Smooth muscle cell (in vitro differentiated cells): ENCODE measurements around the gene RNF166. TPM values are rescaled to one million over a fixed set of nuclear protein-coding genes. Genes with fewer than 3 reads are reported as not detected.

Source experiments
- DNase-seq: peaks from one replicate; lab custom pipeline; 2025; ENCODE audit not compliant: unreplicated experiment; lab: John Stamatoyannopoulos, UW
- H2AFZ ChIP-seq: fragments of 200-600 bp; sonication (generic); 2 replicates; pipeline ENCODE4 v1.6.0; 2016; ENCODE audit warnings: antibody characterized with exemption, low read depth, mild to moderate bottlenecking
- H3F3A ChIP-seq: fragments of 200-600 bp; sonication (generic); 2 replicates; pipeline ENCODE4 v1.6.0; 2017; ENCODE audit warnings: antibody characterized with exemption, low read depth
- H3K27ac ChIP-seq: fragments of 200-600 bp; sonication (generic); 2 replicates; pipeline ENCODE4 v1.5.1; 2016; ENCODE audit warnings: low read depth, mild to moderate bottlenecking
- H3K27me3 ChIP-seq: fragments of 200-600 bp; sonication (generic); 2 replicates; pipeline ENCODE4 v1.6.1; 2016; ENCODE audit warnings: low read depth, mild to moderate bottlenecking
- H3K36me3 ChIP-seq: fragments of 200-600 bp; sonication (generic); 2 replicates; pipeline ENCODE4 v1.5.1; 2016; ENCODE audit warnings: low read depth
- H3K4me1 ChIP-seq: fragments of 200-600 bp; sonication (generic); 2 replicates; pipeline ENCODE4 v1.5.1; 2016; ENCODE audit warnings: low read depth
- H3K4me2 ChIP-seq: fragments of 200-600 bp; sonication (generic); 2 replicates; pipeline ENCODE4 v1.6.0; 2016; ENCODE audit warnings: mild to moderate bottlenecking
- H3K4me3 ChIP-seq: fragments of 200-600 bp; sonication (generic); 2 replicates; pipeline ENCODE4 v1.5.1; 2016; ENCODE audit warnings: mild to moderate bottlenecking
- H3K79me2 ChIP-seq: fragments of 200-600 bp; sonication (generic); 2 replicates; pipeline ENCODE4 v1.6.0; 2016; ENCODE audit warnings: low read depth, mild to moderate bottlenecking
- H3K9ac ChIP-seq: fragments of 200-600 bp; sonication (generic); 2 replicates; pipeline ENCODE4 v1.6.0; 2016; ENCODE audit warnings: low read depth
- H3K9me3 ChIP-seq: fragments of 200-600 bp; sonication (generic); replicated peaks from 2 replicates; pipeline ENCODE4 v1.5.1; 2016; ENCODE audit warnings: low read depth
- H4K20me1 ChIP-seq: fragments of 200-600 bp; sonication (generic); 2 replicates; pipeline ENCODE4 v1.6.0; 2016; ENCODE audit warnings: low read depth
- CTCF ChIP-seq: fragments of 200-600 bp; sonication (generic); IDR thresholded peaks from 2 replicates; pipeline ENCODE4 v1.5.1; 2017; ENCODE audit warnings: borderline replicate concordance, mild to moderate bottlenecking, antibody characterized with exemption; ENCODE audit not compliant: insufficient read depth, poor library complexity, severe bottlenecking
- WGBS: methylation state at CpG from one replicate; pipeline ENCODE4 v1.1.7; 2016; ENCODE audit warnings: low lambda C conversion rate; 5-methylcytosine and 5-hydroxymethylcytosine counted together
- polyA plus RNA-seq: library from polyadenylated mRNA; unstranded; fragments of >200 nt; fragmentation: Nextera tagmentation; extraction: Ambion mirVana; gene quantifications from 2 replicates; pipeline ENCODE4 v1.2.1, GENCODE V29; 2016
- total RNA-seq: library from RNA; depleted of rRNA; stranded (reverse); fragments of >200 nt; gene quantifications from 2 replicates; pipeline ENCODE4 v1.2.3, GENCODE V29; 2014

RNF166 gene
- total and polyA plus RNA-seq, 2 experiments from 2014 or later, result 10.1 to 17.3 TPM

DNA sequence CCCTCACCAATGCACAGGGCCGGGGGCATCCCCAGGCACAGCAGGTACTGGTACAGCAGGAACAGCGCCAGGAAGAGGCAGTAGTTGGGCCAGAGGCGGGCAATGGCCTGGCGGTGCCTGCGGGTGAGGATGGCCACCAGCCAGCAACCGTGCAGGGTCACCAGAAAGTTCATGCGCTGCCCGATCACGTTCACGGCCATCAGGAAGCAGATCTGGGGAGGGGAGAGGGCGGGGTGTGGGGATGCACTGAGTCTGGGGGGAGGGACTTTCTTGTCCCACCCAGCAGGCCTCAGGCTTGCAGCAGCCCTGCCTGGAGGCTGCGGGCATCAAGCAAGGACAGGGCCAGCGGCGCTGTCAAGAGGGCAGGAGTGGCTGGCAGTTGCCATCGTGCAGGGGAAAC lies 25.5 kb upstream of the RNF166 start:
- no peak overlapping the region for H3K9ac ChIP-seq
- no peak overlapping the region for H3K27ac ChIP-seq
- H3K4me2 ChIP-seq, result no peak overlapping the region
- no peak for TF ChIP-seq CTCF
- no peak overlapping the region for H3K4me3 ChIP-seq
- H3K4me1 ChIP-seq, result no peaks in the 10 kb centered on the region
- no peaks in the 10 kb centered on the region for H3K27me3 ChIP-seq
- H4K20me1 ChIP-seq, result peaks cover 14% of the 10 kb centered on the region
- H3K36me3 ChIP-seq, result no peaks in the 10 kb centered on the region
- DNase-seq, result no peak
- 93% methylated on average over 15 of the region's 15 CpGs for WGBS
- no peak overlapping the region for H2AFZ ChIP-seq
- H3F3A ChIP-seq, result no peaks in the 10 kb centered on the region
- no peaks in the 10 kb centered on the region for H3K9me3 ChIP-seq
- H3K79me2 ChIP-seq, result no peaks in the 10 kb centered on the region

GRCh38 chr16:88730632-88731607 lies 24.7 kb upstream of the RNF166 start:
- DNase-seq, result no peak
- H3K36me3 ChIP-seq, result no peaks in the 10 kb centered on the region
- H3K9me3 ChIP-seq, result no peaks in the 10 kb centered on the region
- no peaks in the 10 kb centered on the region for H3K79me2 ChIP-seq
- no peak overlapping the region for H3K4me2 ChIP-seq
- no peaks in the 10 kb centered on the region for H3F3A ChIP-seq
- WGBS, result 89% methylated on average over 34 of the region's 34 CpGs
- TF ChIP-seq CTCF, result no peak
- no peak overlapping the region for H3K4me3 ChIP-seq
- H2AFZ ChIP-seq, result no peak overlapping the region
- peaks cover 11% of the 10 kb centered on the region for H4K20me1 ChIP-seq
- H3K27ac ChIP-seq, result no peak overlapping the region
- H3K9ac ChIP-seq, result no peak overlapping the region
- H3K27me3 ChIP-seq, result no peaks in the 10 kb centered on the region
- no peaks in the 10 kb centered on the region for H3K4me1 ChIP-seq

- Histone ChIP-seq H3K79me2 (no peaks in the 10 kb centered on the region), H3K27me3 (no peaks in the 10 kb centered on the region), H3K9ac (no peak overlapping the region), H3K27ac (no peak overlapping the region), H3K36me3 (no peaks in the 10 kb centered on the region), H3K4me2 (no peak overlapping the region), H4K20me1 (peaks cover 11% of the 10 kb centered on the region), H3F3A (no peaks in the 10 kb centered on the region), H2AFZ (no peak overlapping the region), H3K4me3 (no peak overlapping the region), H3K9me3 (no peaks in the 10 kb centered on the region), H3K4me1 (no peaks in the 10 kb centered on the region)
- WGBS, result 91% methylated on average over 20 of the region's 20 CpGs
- no peak for TF ChIP-seq CTCF
- no peak for DNase-seq
These were observed 21.7 kb upstream of the RNF166 start for GRCh38 chr16:88727871-88728270.
